Left ventricle myocardium inferior (tissue), 1 donor: ENCODE data around the gene IL31. TPM values are rescaled to one million over a fixed set of nuclear protein-coding genes. Genes with fewer than 3 reads are reported as not detected.

Experiments used
- DNase-seq: peaks from one replicate; pipeline ENCODE4 v3.0.0-alpha.2; 2020
- H3K27ac ChIP-seq: fragments of 200-600 bp; replicated peaks from 2 replicates; pipeline ENCODE4 v1.8.0; 2021
- H3K27me3 ChIP-seq: fragments of 200-600 bp; 2 replicates; pipeline ENCODE4 v1.8.0; 2021; ENCODE audit warnings: low read depth
- H3K36me3 ChIP-seq: fragments of 200-600 bp; 2 replicates; pipeline ENCODE4 v1.8.0; 2021
- H3K4me1 ChIP-seq: fragments of 200-600 bp; 2 replicates; pipeline ENCODE4 v1.8.0; 2021
- H3K4me3 ChIP-seq: fragments of 200-600 bp; 2 replicates; pipeline ENCODE4 v1.8.0; 2021; ENCODE audit warnings: mild to moderate bottlenecking, moderate library complexity
- H3K9me3 ChIP-seq: fragments of 200-600 bp; replicated peaks from 2 replicates; pipeline ENCODE4 v1.8.0; 2021
- intact Hi-C: fragments of 100-400 bp; cut with micrococcal nuclease; formaldehyde crosslinking; loops from one replicate; pipeline ENCODE4 v1.11.0; 2022
- long read RNA-seq: library from polyadenylated mRNA; unstranded; transcript quantifications from one replicate; pipeline ENCODE4 v2.0.0, GENCODE V29; 2021
- total RNA-seq: library from RNA; stranded (reverse); fragmentation: NEBNext Ultra II Directional; extraction: Animal tissue kit (Norgen Biotek cat#: 25700); gene quantifications from one replicate; pipeline ENCODE4 v1.2.1, GENCODE V29; 2021
- TF ChIP-seq, protein P1 (sequence below): fragments of 200-600 bp; IDR thresholded peaks from 2 replicates; pipeline ENCODE4 v1.8.0; 2021; ENCODE audit warnings: antibody characterized with exemption, mild to moderate bottlenecking, borderline replicate concordance
- donor health status: DM: no; HTN: yes; CAD: no; lungs with severe emphysema.

IL31 gene
- total RNA-seq: not detected
- long read RNA-seq: 0 reads

- Histone ChIP-seq H3K4me3 (no peak within 1 kb of the TSS), H3K4me1 (no peaks in the 10 kb centered on the region), H3K9me3 (no peaks in the 10 kb centered on the region), H3K27me3 (peaks cover 28% of the 10 kb centered on the region), H3K27ac (no peak within 1 kb of the TSS), H3K36me3 (no peaks in the 10 kb centered on the region)
- DNase-seq: no peak
- TF ChIP-seq, protein P1, sequence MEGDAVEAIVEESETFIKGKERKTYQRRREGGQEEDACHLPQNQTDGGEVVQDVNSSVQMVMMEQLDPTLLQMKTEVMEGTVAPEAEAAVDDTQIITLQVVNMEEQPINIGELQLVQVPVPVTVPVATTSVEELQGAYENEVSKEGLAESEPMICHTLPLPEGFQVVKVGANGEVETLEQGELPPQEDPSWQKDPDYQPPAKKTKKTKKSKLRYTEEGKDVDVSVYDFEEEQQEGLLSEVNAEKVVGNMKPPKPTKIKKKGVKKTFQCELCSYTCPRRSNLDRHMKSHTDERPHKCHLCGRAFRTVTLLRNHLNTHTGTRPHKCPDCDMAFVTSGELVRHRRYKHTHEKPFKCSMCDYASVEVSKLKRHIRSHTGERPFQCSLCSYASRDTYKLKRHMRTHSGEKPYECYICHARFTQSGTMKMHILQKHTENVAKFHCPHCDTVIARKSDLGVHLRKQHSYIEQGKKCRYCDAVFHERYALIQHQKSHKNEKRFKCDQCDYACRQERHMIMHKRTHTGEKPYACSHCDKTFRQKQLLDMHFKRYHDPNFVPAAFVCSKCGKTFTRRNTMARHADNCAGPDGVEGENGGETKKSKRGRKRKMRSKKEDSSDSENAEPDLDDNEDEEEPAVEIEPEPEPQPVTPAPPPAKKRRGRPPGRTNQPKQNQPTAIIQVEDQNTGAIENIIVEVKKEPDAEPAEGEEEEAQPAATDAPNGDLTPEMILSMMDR: no peak
- intact Hi-C loops: no loop called here
Observed at GRCh38 chr12:122174155-122174845, at the start of gene IL31. TSS of gene IL31 (minus strand) at chr12:122174221. CDS start at chr12:122174172, 49 bp downstream.

DNA sequence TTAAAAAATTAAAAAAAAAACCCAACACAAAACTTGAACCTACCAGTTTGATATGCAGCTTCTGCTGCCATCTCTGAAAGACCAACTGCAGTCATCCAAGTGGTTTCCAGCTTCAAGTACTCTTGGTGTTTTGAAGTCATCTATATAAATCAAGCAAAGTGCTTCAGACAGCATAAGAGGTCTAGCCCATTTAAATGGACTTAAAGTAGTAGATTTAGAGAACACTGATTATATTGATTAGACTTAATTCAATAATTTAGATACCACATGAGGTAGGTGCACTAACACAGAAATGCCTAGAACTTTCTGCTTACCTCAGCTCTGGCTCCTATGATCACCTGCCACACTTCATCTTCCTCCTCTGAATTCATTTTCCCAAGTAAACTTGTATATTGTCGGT, 42.4 kb upstream of the IL31 start:
- Histone ChIP-seq H3K9me3 (no peaks in the 10 kb centered on the region), H3K4me3 (no peak overlapping the region), H3K27ac (no peak overlapping the region), H3K36me3 (peaks cover 99% of the 10 kb centered on the region), H3K27me3 (no peaks in the 10 kb centered on the region), H3K4me1 (no peaks in the 10 kb centered on the region)
- intact Hi-C loops: no loop called here
- DNase-seq: no peak
- TF ChIP-seq, protein P1: no peak

GRCh38 chr12:122215771-122216170, 41.8 kb upstream of the IL31 start:
- Histone ChIP-seq H3K36me3 (peaks cover 99% of the 10 kb centered on the region), H3K4me1 (no peaks in the 10 kb centered on the region), H3K27me3 (no peaks in the 10 kb centered on the region), H3K9me3 (no peaks in the 10 kb centered on the region), H3K4me3 (no peak overlapping the region), H3K27ac (no peak overlapping the region)
- intact Hi-C loops: no loop called here
- DNase-seq: no peak
- TF ChIP-seq, protein P1: no peak

DNA sequence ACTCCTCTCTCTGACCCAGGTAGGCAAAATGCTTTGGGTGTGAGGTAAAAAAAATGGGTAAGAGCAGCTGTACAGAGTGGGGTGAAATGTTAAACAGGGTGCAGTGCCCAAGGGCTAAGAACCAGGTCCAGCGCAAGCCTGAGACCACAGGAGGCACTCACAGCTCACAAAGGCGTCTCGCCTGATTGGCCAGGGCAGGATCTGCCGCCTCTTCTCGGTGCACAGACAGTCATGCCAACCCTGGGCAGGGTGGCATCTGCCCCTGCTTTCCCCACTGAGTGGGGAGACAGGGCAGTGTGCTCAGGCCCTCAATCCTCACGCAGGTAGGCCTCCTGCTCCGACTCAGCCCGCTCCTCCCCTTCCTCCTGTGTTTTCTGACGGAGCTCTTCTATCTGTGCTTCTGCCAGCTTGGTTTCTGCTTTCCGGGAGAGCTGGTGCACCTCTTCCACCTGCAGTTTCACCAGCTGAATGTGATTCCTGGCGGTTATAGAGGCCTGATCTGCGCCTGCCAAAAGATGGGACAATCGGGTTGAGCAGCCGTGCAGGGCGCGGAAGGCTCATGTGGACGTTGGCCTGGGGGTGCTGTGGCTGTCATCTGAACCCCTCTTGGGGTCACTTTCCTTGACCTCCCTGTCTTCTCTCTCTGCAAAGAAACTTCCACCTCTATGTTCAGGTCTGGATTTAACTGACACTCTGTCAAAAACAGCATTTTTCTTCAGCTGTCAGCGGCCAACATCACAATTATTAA, 34.2 kb upstream of the IL31 start:
- no peak for DNase-seq
- TF ChIP-seq, protein P1: no peak
- intact Hi-C loops: no loop called here
- H3K4me1 ChIP-seq: peaks cover 13% of the 10 kb centered on the region
- H3K9me3 ChIP-seq: no peaks in the 10 kb centered on the region
- no peak overlapping the region for H3K27ac ChIP-seq
- peaks cover 22% of the 10 kb centered on the region for H3K27me3 ChIP-seq
- peaks cover 69% of the 10 kb centered on the region for H3K36me3 ChIP-seq
- no peak overlapping the region for H3K4me3 ChIP-seq

DNA sequence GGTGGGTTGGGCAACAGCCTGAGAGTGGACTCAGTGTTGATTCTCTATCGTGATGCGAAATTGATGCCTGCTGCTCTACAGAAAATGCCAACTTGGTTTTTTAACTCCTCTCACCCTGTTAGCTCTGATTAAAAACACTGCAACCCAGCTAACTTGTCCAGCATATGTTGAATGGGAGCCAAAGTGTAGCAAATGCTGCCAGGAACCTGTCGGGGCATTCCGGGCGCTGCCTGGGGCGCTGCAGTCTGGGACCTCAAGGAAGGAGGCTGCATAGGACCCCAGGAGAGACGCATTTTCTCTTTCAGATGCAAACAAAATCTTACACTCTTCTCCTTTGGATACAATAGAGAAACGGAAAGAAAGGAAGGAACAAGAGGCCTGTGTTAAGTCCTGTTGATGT, 33.4 kb upstream of the IL31 start:
- H3K4me1 ChIP-seq: peaks cover 20% of the 10 kb centered on the region
- intact Hi-C loops: no loop called here
- DNase-seq: no peak
- H3K9me3 ChIP-seq: no peaks in the 10 kb centered on the region
- TF ChIP-seq, protein P1: no peak
- no peak overlapping the region for H3K27ac ChIP-seq
- no peak overlapping the region for H3K4me3 ChIP-seq
- peaks cover 60% of the 10 kb centered on the region for H3K36me3 ChIP-seq
- H3K27me3 ChIP-seq: peaks cover 31% of the 10 kb centered on the region
